Measurements from ENCODE around the gene TARS3. TPM values are rescaled to one million over a fixed set of nuclear protein-coding genes. Genes with fewer than 3 reads are reported as not detected.

The TARS3 gene
- total RNA-seq, 1 donor from 2014 or later = 8.2 TPM

DNA sequence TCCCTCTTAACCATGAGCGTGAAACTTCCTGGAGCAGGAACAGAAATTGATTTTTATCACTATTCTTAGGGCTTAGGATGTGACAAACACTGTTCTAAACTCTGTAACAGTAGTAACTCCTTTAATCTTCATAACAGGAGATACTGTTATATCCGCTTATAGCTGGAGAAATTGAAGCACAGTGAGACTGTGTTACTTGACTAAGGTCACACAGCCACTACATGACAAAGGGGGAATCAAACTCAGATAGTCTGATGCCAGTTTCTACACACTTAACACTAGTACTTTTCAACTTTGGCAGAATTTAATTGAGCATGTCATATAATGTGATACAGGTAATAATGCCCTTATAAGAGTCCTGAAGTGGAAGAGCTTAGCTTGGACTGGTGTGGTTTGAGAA, 800 bp upstream of the TARS3 start:
- no peak for TF ChIP-seq CTCF (IDR thresholded peaks at IDR 0.05; ENCODE audit: unreplicated experiment)
- H3K27me3 Mint-ChIP-seq (ENCODE audit: unreplicated experiment) = peaks cover 4% of the 10 kb centered on the region
- H3K4me3 Mint-ChIP-seq (ENCODE audit: unreplicated experiment) = peak overlapping the region; percentile 71
- H3K9me3 Mint-ChIP-seq (ENCODE audit: unreplicated experiment) = no peaks in the 10 kb centered on the region
- H3K36me3 Mint-ChIP-seq (ENCODE audit: low read depth, unreplicated experiment) = peaks cover 3% of the 10 kb centered on the region
- no peak for DNase-seq (ENCODE audit: low spot score)
- no peaks in the 10 kb centered on the region for H3K4me1 Mint-ChIP-seq (ENCODE audit: unreplicated experiment)
- H3K27ac Mint-ChIP-seq (ENCODE audit: unreplicated experiment) = no peak overlapping the region

DNA sequence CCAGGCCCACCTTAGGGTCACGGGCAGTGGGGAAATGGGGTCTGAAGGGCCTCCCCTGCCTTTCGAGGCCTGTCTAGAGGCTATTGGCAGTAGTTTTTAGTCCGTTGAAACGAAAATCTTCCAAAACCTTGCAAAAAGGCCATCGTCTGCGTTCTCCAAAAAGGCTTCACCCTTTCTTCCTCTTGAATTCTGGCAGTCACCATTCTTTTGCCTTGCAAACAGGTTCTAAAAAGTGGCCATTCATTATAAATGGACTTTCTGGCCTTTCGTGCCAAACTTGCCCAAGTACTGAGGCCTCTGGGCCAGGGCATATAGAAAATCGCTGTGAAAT, 367 bp upstream of the TARS3 start:
- Mint-ChIP-seq H3K36me3 (ENCODE audit: low read depth, unreplicated experiment) (peaks cover 3% of the 10 kb centered on the region), H3K27ac (ENCODE audit: unreplicated experiment) (no peak overlapping the region), H3K27me3 (ENCODE audit: unreplicated experiment) (peaks cover 4% of the 10 kb centered on the region), H3K9me3 (ENCODE audit: unreplicated experiment) (no peaks in the 10 kb centered on the region), H3K4me3 (ENCODE audit: unreplicated experiment) (peak overlapping the region; percentile 71), H3K4me1 (ENCODE audit: unreplicated experiment) (no peaks in the 10 kb centered on the region)
- TF ChIP-seq CTCF (IDR thresholded peaks at IDR 0.05; ENCODE audit: unreplicated experiment) = no peak
- DNase-seq (ENCODE audit: low spot score) = no peak

DNA sequence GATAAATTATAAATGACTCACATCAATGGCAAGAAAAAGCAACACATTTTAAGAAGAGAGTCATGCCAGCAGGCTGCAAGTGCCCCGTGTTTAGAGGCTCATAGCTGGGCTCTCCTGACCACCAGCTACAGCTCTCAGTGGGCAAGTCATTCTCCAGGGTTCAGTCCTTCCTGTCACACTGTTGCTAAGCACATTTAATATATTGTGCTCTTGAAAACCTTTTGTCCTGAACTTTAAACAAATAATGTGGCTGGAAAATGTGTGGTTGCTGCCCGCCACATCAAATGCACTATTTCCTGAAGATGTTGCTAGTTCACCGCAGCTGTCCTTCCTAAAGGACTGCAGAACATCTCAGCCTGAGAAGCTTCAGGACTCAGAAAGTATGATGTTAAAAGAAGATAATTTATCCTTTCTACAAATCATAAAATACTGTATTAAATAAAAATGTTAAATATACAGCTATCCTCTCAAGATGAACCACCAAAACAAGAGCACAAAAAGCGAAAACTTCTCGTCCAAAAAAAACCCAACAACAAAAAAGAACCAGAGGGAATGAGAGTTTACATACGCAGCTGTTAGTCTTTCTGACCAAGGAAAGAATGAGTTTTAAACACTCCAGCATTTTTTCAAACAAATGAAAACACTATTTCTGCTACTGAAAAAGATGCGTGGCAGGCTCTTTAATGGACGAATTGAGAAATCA, 951 bp downstream of the TARS3 start:
- no peak for DNase-seq (ENCODE audit: low spot score)
- peak overlapping the region; percentile 40 for H3K27ac Mint-ChIP-seq (ENCODE audit: unreplicated experiment)
- H3K4me3 Mint-ChIP-seq (ENCODE audit: unreplicated experiment) = peak overlapping the region; percentile 88
- peaks cover 7% of the 10 kb centered on the region for H3K36me3 Mint-ChIP-seq (ENCODE audit: low read depth, unreplicated experiment)
- no peak for TF ChIP-seq CTCF (IDR thresholded peaks at IDR 0.05; ENCODE audit: unreplicated experiment)
- H3K9me3 Mint-ChIP-seq (ENCODE audit: unreplicated experiment) = no peaks in the 10 kb centered on the region
- H3K27me3 Mint-ChIP-seq (ENCODE audit: unreplicated experiment) = peaks cover 4% of the 10 kb centered on the region
- H3K4me1 Mint-ChIP-seq (ENCODE audit: unreplicated experiment) = no peaks in the 10 kb centered on the region

DNA sequence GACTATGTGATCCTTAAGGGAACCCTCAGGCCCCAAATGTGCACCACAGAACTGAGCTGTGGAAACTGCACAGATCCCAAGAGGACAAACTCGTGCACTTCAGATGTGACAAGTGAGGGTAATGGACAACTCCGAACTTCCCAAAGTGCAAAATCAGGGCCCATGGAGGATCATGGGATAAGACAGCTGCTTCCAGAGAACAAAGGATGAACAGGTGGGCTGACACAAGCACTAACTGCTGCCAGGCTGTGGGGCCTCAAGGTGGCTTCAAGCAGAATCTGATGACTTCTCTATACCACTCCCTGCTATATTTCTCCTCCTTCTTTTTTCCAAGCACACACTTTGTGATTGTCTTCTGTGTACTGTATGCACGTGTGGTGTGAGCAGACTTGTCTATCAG, 5.4 kb downstream of the TARS3 start:
- no peak for DNase-seq (ENCODE audit: low spot score)
- Mint-ChIP-seq H3K36me3 (ENCODE audit: low read depth, unreplicated experiment) (peaks cover 11% of the 10 kb centered on the region), H3K27me3 (ENCODE audit: unreplicated experiment) (no peaks in the 10 kb centered on the region), H3K4me3 (ENCODE audit: unreplicated experiment) (no peak overlapping the region), H3K9me3 (ENCODE audit: unreplicated experiment) (no peaks in the 10 kb centered on the region), H3K27ac (ENCODE audit: unreplicated experiment) (no peak overlapping the region), H3K4me1 (ENCODE audit: unreplicated experiment) (no peaks in the 10 kb centered on the region)
- TF ChIP-seq CTCF (IDR thresholded peaks at IDR 0.05; ENCODE audit: unreplicated experiment) = no peak

- Mint-ChIP-seq H3K9me3 (ENCODE audit: unreplicated experiment) (no peaks in the 10 kb centered on the region), H3K4me1 (ENCODE audit: unreplicated experiment) (no peaks in the 10 kb centered on the region), H3K36me3 (ENCODE audit: low read depth, unreplicated experiment) (peaks cover 6% of the 10 kb centered on the region), H3K4me3 (ENCODE audit: unreplicated experiment) (no peak overlapping the region), H3K27me3 (ENCODE audit: unreplicated experiment) (no peaks in the 10 kb centered on the region), H3K27ac (ENCODE audit: unreplicated experiment) (no peak overlapping the region)
- no peak for TF ChIP-seq CTCF (IDR thresholded peaks at IDR 0.05; ENCODE audit: unreplicated experiment)
- DNase-seq (ENCODE audit: low spot score) = no peak
Observed at GRCh38 chr15:101712078-101712477, 12.2 kb downstream of the TARS3 start.

Data from endothelial cell (in vitro differentiated cells).